ENCODE results near the gene HIBADH.
"Not testable (repeated sequence)": the region's sequence is repeated elsewhere in the genome, so short reads cannot be mapped to it uniquely, and the experiment has no call there.

HIBADH gene

DNA sequence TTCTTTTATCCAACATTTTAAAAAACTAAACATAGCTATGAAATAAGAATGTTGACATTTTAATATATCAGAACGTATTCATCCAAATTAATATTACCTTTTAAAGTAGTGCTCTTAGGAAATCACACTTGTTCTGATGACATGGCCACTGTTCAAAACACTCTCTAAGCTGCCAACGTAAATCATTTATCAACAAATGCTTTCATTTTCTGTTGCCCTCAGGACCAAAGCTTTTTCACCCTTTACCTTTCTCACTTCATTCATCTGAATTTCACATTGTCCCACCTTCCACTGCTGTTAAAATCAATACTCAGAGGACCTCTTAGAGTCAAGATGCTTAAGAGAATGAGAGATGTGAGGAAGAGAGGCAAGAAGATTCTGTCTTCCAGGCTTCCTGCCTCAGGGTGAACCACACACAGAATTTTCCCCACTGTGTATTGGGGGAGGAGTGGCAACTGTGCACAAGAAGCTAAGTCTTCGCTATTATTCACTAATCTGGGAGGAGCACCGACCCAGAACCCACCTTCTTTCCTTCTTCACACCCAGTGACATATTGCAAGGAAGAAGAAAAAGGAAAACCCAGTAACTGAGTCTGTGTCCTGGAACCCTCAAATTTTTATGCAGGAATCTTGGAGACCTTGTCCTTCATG, 21.0 kb downstream of the HIBADH start:
- peaks cover 0 to 18% (median 13%) of the 10 kb centered on the region in 5 donors for H3K4me1 ChIP-seq (ENCODE audit: control insufficient read depth in 5 of 5, insufficient read depth in 5 of 5, low read length in 5 of 5)
- no peak overlapping the region for H3K27ac ChIP-seq (ENCODE audit: low read depth, low read length)
- no peak overlapping the region for H3K9ac ChIP-seq (ENCODE audit: low read length in 5 of 5)
- H3K4me3 ChIP-seq (ENCODE audit: low read depth in 1 of 5, low read length in 5 of 5) = no peak overlapping the region
- H3K27me3 ChIP-seq (ENCODE audit: control insufficient read depth in 5 of 5, insufficient read depth in 4 of 5, low read length in 5 of 5) = no peaks in the 10 kb centered on the region
- no peaks in the 10 kb centered on the region for H3K9me3 ChIP-seq (ENCODE audit: control insufficient read depth in 5 of 5, low read length in 5 of 5)
- peaks cover 0 to 10% (median 2%) of the 10 kb centered on the region in 5 donors for H3K36me3 ChIP-seq (ENCODE audit: control insufficient read depth in 5 of 5, insufficient read depth in 5 of 5, low read length in 5 of 5)

DNA sequence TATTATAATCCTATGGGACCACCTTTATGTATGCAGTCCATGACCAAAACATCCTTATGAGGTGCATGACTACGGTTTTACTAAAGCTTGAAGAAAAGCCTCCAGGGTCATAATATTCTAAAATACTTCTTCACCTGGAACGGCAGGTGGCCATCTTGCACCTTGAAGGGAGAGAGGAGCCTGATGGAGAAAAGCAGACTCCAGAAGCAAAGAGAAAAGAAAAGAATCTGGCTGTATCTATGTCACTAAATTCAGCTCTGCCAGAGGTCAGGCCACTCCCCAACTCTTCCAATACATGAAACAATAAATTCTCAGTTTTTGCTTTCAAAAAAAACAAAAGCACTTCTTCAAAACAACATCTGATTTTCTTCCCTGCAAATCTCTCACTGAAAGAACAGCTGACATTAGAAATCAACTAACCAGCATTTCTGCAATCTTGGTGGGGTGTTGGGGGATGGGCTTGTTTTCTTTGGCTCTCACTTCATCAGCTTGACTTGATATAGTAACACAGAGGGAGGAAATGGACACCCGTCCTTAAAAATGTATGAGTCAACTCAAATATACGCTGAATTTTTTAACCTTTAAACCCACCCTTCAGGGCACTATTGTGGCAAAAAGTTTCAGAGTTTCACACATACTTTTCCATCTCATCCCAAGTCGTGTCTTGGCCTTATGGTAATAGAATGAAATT, 21.7 kb downstream of the HIBADH start:
- Histone ChIP-seq H3K27me3 (ENCODE audit: control insufficient read depth in 5 of 5, insufficient read depth in 4 of 5, low read length in 5 of 5) (no peaks in the 10 kb centered on the region), H3K9me3 (ENCODE audit: control insufficient read depth in 5 of 5, low read length in 5 of 5) (no peaks in the 10 kb centered on the region), H3K4me3 (ENCODE audit: low read depth in 1 of 5, low read length in 5 of 5) (no peak overlapping the region), H3K9ac (ENCODE audit: low read length in 5 of 5) (no peak overlapping the region), H3K27ac (ENCODE audit: low read depth, low read length) (no peak overlapping the region), H3K36me3 (ENCODE audit: control insufficient read depth in 5 of 5, insufficient read depth in 5 of 5, low read length in 5 of 5) (peaks cover 0 to 10% (median under 1%) of the 10 kb centered on the region in 5 donors), H3K4me1 (ENCODE audit: control insufficient read depth in 5 of 5, insufficient read depth in 5 of 5, low read length in 5 of 5) (peaks cover 0 to 23% (median 19%) of the 10 kb centered on the region in 5 donors)

DNA sequence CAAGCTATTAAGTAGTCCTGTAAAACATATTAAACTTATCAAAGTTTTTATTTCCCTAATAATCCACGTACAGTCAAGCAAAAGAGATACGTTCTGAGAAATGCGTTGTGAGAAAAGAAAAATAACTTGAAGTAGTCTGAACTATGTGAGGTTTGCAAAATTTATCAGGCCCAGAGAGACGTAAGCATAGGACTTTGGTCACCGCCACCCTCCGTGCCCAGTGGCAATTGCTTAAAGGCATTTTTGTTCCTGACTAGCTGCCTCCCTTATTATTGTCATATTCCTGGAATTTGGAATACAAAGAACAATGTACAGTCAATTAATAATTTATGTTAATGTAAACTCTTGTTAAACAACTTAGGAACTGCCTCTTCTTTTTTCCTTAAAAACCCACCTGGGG, 22.8 kb downstream of the HIBADH start:
- Histone ChIP-seq H3K4me1 (ENCODE audit: control insufficient read depth in 5 of 5, insufficient read depth in 5 of 5, low read length in 5 of 5) (peaks cover 0 to 26% (median 21%) of the 10 kb centered on the region in 5 donors), H3K9ac (ENCODE audit: low read length in 5 of 5) (no peak overlapping the region), H3K27me3 (ENCODE audit: control insufficient read depth in 5 of 5, insufficient read depth in 4 of 5, low read length in 5 of 5) (no peaks in the 10 kb centered on the region), H3K9me3 (ENCODE audit: control insufficient read depth in 5 of 5, low read length in 5 of 5) (no peaks in the 10 kb centered on the region), H3K36me3 (ENCODE audit: control insufficient read depth in 5 of 5, insufficient read depth in 5 of 5, low read length in 5 of 5) (peaks cover 0 to 14% (median 2%) of the 10 kb centered on the region in 5 donors), H3K27ac (ENCODE audit: low read depth, low read length) (no peak overlapping the region), H3K4me3 (ENCODE audit: low read depth in 1 of 5, low read length in 5 of 5) (no peak overlapping the region)

DNA sequence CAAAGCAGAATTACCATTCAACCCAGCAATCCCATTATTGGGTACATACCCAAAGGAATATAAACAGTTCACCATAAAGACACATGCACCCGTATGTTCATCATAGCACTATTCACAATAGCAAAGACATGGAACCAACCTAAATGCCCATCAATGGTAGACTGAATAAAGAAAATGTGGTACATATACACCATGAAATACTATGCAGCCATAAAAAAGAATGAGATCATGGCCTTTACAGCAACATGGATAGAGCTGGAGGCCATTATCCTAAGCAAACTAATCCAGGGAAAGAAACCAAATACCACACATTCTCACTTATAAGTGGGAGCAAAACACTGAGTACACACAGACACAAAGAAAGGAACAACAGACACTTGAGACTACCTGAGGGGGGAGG, 23.6 kb downstream of the HIBADH start:
- not testable (repeated sequence) for H3K9me3 ChIP-seq (ENCODE audit: control insufficient read depth in 5 of 5, low read length in 5 of 5); H3K4me3 ChIP-seq (ENCODE audit: low read depth in 1 of 5, low read length in 5 of 5); H3K9ac ChIP-seq (ENCODE audit: low read length in 5 of 5); H3K27ac ChIP-seq (ENCODE audit: low read depth, low read length); H3K27me3 ChIP-seq (ENCODE audit: control insufficient read depth in 5 of 5, insufficient read depth in 4 of 5, low read length in 5 of 5)
- Histone ChIP-seq H3K4me1 (ENCODE audit: control insufficient read depth in 5 of 5, insufficient read depth in 5 of 5, low read length in 5 of 5) (peaks cover 0 to 26% (median 21%) of the 10 kb centered on the region in 5 donors), H3K36me3 (ENCODE audit: control insufficient read depth in 5 of 5, insufficient read depth in 5 of 5, low read length in 5 of 5) (peaks cover 0 to 16% (median 2%) of the 10 kb centered on the region in 5 donors)

DNA sequence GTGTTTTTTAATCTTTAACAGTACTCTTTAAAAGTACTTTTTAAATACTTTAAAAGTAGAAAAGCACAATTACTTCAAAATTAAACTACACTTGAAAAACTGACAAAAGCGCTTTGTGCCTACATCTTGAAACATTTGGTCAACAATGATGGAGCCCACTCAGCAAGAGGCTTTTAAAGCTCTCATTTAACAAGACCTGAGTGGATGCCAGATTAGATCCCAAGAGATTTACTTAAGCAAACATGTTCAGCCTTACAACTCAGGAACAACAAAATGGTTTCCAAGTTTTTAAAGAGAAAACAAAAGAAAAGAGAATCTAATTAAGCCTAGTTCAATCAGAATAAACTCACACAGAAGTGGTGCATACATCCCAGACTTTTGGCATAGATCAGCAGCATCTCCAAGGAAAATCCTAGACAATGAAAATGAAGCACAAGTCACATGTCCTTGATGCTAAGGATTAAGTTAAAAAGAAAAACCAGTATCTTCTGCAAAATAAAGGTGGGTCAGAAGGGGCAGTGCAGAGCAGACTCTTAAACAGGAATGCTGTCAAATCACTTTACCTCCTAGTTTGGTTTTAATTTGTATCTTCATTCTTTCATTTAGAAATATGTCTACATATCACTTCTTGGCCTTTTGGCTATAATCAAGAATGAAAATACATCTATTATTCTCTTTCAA, 26.2 kb downstream of the HIBADH start:
- no peaks in the 10 kb centered on the region for H3K27me3 ChIP-seq (ENCODE audit: control insufficient read depth in 5 of 5, insufficient read depth in 4 of 5, low read length in 5 of 5)
- H3K4me1 ChIP-seq (ENCODE audit: control insufficient read depth in 5 of 5, insufficient read depth in 5 of 5, low read length in 5 of 5) = peaks cover 0 to 22% (median 16%) of the 10 kb centered on the region in 5 donors
- no peaks in the 10 kb centered on the region for H3K9me3 ChIP-seq (ENCODE audit: control insufficient read depth in 5 of 5, low read length in 5 of 5)
- peaks cover 0 to 10% (median 2%) of the 10 kb centered on the region in 5 donors for H3K36me3 ChIP-seq (ENCODE audit: control insufficient read depth in 5 of 5, insufficient read depth in 5 of 5, low read length in 5 of 5)
- no peak overlapping the region for H3K4me3 ChIP-seq (ENCODE audit: low read depth in 1 of 5, low read length in 5 of 5)
- no peak overlapping the region for H3K9ac ChIP-seq (ENCODE audit: low read length in 5 of 5)
- H3K27ac ChIP-seq (ENCODE audit: low read depth, low read length) = no peak overlapping the region

DNA sequence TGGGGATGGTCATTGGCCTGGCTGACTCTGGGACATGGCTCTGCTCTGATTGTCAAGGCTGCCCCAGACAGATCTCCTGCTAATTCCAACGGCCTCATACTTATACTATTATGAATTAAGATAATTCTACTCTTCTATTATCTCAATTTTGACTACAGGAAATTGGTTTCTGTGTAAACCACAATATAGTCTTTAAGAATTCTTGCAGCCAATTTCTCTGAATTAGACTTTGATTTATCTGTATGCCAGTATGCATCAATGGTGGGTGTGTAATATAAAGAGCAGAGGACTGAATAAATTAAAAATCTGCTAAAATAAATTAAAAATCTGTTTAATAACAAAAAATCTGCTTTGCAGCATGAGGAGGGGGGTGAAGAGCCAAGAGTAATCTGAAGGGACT, 27.0 kb downstream of the HIBADH start:
- no peaks in the 10 kb centered on the region for H3K27me3 ChIP-seq (ENCODE audit: control insufficient read depth in 5 of 5, insufficient read depth in 4 of 5, low read length in 5 of 5)
- no peaks in the 10 kb centered on the region for H3K9me3 ChIP-seq (ENCODE audit: control insufficient read depth in 5 of 5, low read length in 5 of 5)
- no peak overlapping the region for H3K4me3 ChIP-seq (ENCODE audit: low read depth in 1 of 5, low read length in 5 of 5)
- H3K9ac ChIP-seq (ENCODE audit: low read length in 5 of 5) = peak overlapping the region in 1 of 5 donors; percentile 20
- no peak overlapping the region for H3K27ac ChIP-seq (ENCODE audit: low read depth, low read length)
- peaks cover 0 to 16% (median 10%) of the 10 kb centered on the region in 5 donors for H3K4me1 ChIP-seq (ENCODE audit: control insufficient read depth in 5 of 5, insufficient read depth in 5 of 5, low read length in 5 of 5)
- H3K36me3 ChIP-seq (ENCODE audit: control insufficient read depth in 5 of 5, insufficient read depth in 5 of 5, low read length in 5 of 5) = peaks cover 0 to 13% (median 2%) of the 10 kb centered on the region in 5 donors

DNA sequence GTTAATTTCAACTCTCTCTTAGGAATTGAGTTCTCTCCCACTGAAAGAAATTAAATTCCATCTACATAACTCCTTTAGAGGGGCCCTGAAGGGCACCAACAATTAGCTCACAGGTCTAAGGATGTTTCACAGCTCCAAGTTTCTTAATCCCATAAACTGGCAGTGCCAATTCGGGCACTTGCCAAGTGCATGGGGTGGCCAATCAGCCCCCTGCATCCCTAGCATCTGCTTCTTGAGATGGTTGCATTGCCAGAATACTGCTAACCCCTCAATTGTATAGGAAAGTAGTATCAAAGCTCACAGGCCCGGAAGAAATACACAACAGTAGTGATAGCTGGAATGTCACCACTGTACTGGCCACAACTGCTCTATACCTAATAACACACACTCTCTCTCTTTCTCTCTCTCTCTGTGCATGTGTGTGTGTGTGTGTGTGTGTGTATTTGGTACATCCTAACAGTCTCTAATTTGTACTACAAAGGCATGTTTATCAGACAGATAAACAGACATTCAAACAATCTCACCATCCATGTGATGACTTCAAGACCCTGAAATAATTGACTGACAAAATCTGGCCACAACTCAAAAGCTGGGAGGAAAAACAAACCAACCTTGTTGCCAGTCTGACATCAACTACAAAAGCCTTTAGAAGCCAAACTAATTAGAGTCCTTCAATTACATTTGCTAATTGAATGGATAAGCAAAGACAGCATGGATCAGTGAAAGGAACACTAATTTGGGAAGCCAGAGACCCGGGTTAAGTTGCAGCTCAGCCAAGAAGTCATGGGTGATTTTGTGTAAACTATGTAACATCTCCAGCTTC, 27.8 kb downstream of the HIBADH start:
- H3K4me1 ChIP-seq (ENCODE audit: control insufficient read depth in 5 of 5, insufficient read depth in 5 of 5, low read length in 5 of 5) = peaks cover 0 to 14% (median 6%) of the 10 kb centered on the region in 5 donors
- H3K9ac ChIP-seq (ENCODE audit: low read length in 5 of 5) = no peak overlapping the region
- peaks cover 0 to 13% (median 0%) of the 10 kb centered on the region in 5 donors for H3K36me3 ChIP-seq (ENCODE audit: control insufficient read depth in 5 of 5, insufficient read depth in 5 of 5, low read length in 5 of 5)
- no peak overlapping the region for H3K4me3 ChIP-seq (ENCODE audit: low read depth in 1 of 5, low read length in 5 of 5)
- no peaks in the 10 kb centered on the region for H3K27me3 ChIP-seq (ENCODE audit: control insufficient read depth in 5 of 5, insufficient read depth in 4 of 5, low read length in 5 of 5)
- no peak overlapping the region for H3K27ac ChIP-seq (ENCODE audit: low read depth, low read length)
- H3K9me3 ChIP-seq (ENCODE audit: control insufficient read depth in 5 of 5, low read length in 5 of 5) = no peaks in the 10 kb centered on the region

DNA sequence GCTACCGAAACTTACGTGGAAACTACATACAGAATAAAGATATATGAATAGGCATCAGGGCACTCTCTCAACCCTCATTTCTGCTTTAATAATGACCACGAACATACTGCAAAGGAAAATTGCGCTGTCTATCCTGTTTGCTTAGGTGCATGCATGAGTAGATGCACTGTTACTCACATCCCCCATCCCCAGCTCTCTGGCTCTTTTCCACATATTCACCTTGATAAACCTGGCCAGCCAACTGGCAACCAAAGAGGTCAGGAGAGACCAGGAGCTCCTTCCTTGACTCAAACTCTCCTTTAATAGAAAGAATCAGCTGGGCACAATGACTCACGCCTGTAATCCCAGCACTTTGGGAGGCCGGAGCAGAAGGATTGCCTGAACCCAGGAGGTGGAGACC, 29.6 kb downstream of the HIBADH start:
- Histone ChIP-seq H3K36me3 (ENCODE audit: control insufficient read depth in 5 of 5, insufficient read depth in 5 of 5, low read length in 5 of 5) (peaks cover 0 to 15% (median 8%) of the 10 kb centered on the region in 5 donors), H3K9me3 (ENCODE audit: control insufficient read depth in 5 of 5, low read length in 5 of 5) (no peaks in the 10 kb centered on the region), H3K4me3 (ENCODE audit: low read depth in 1 of 5, low read length in 5 of 5) (no peak overlapping the region), H3K9ac (ENCODE audit: low read length in 5 of 5) (no peak overlapping the region), H3K4me1 (ENCODE audit: control insufficient read depth in 5 of 5, insufficient read depth in 5 of 5, low read length in 5 of 5) (peaks cover 0 to 14% (median 6%) of the 10 kb centered on the region in 5 donors), H3K27me3 (ENCODE audit: control insufficient read depth in 5 of 5, insufficient read depth in 4 of 5, low read length in 5 of 5) (no peaks in the 10 kb centered on the region), H3K27ac (ENCODE audit: low read depth, low read length) (no peak overlapping the region)

DNA sequence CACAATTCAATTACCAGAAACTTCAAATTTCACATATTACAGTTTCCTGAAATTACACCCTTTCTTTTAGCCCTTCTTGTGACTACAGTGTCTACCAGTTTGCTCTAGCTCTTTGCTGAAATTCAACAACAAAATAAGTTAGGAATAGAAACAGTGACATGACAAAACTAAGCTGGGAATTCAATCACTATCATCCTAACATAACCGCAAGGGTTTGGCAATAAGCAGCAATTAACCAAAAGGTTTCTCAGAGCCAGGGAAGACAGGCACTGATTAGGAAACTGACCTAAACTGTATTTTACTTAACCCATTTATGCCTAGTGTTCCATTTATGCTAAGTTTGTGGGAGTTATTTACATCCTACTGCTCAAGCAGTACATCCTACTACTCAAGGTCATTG, 31.3 kb downstream of the HIBADH start:
- no peaks in the 10 kb centered on the region for H3K9me3 ChIP-seq (ENCODE audit: control insufficient read depth in 5 of 5, low read length in 5 of 5)
- H3K27ac ChIP-seq (ENCODE audit: low read depth, low read length) = no peak overlapping the region
- peaks cover 7 to 15% (median 9%) of the 10 kb centered on the region in 5 donors for H3K36me3 ChIP-seq (ENCODE audit: control insufficient read depth in 5 of 5, insufficient read depth in 5 of 5, low read length in 5 of 5)
- H3K4me1 ChIP-seq (ENCODE audit: control insufficient read depth in 5 of 5, insufficient read depth in 5 of 5, low read length in 5 of 5) = peaks cover 0 to 12% (median 2%) of the 10 kb centered on the region in 5 donors
- no peak overlapping the region for H3K4me3 ChIP-seq (ENCODE audit: low read depth in 1 of 5, low read length in 5 of 5)
- H3K27me3 ChIP-seq (ENCODE audit: control insufficient read depth in 5 of 5, insufficient read depth in 4 of 5, low read length in 5 of 5) = no peaks in the 10 kb centered on the region
- H3K9ac ChIP-seq (ENCODE audit: low read length in 5 of 5) = no peak overlapping the region
